HEK293T (cell line): ENCODE measurements around the gene PRSS2.
"Not testable (repeated sequence)": the region's sequence is repeated elsewhere in the genome, so short reads cannot be mapped to it uniquely, and the experiment has no call there.

Experiments used
- CTCF ChIA-PET: fragments of 350-600 bp; formaldehyde crosslinking; extraction: SDS; loops from one replicate; lab custom pipeline; 2021; ENCODE audit warnings: antibody characterized with exemption, inconsistent platforms; lab: Yijun Ruan, JAX
- POLR2A ChIA-PET: fragments of 350-600 bp; formaldehyde crosslinking; extraction: SDS; loops from one replicate; lab custom pipeline; 2020; ENCODE audit warnings: antibody characterized with exemption, inconsistent platforms; lab: Yijun Ruan, JAX
- DNase-seq: peaks from one replicate; pipeline ENCODE4 v3.0.0; 2012; ENCODE audit warnings: mixed read lengths; ENCODE audit errors: extremely low spot score
- ARNT ChIP-seq: fragments of 450-650 bp; IDR thresholded peaks from 2 replicates; pipeline ENCODE4 v1.6.1; 2017; ENCODE audit warnings: mild to moderate bottlenecking
- BHLHE40 ChIP-seq: fragments of 450-650 bp; IDR thresholded peaks from 2 replicates; pipeline ENCODE4 v1.6.1; 2016; ENCODE audit warnings: mild to moderate bottlenecking, moderate library complexity, borderline replicate concordance
- CTBP1 ChIP-seq: fragments of 450-650 bp; IDR thresholded peaks from 2 replicates; pipeline ENCODE4 v1.6.1; 2016; ENCODE audit warnings: borderline replicate concordance
- ELF4 ChIP-seq: fragments of 450-650 bp; IDR thresholded peaks from 2 replicates; pipeline ENCODE4 v1.6.1; 2017; ENCODE audit warnings: antibody characterized with exemption
- FOXA1 ChIP-seq: fragments of 450-650 bp; IDR thresholded peaks from 2 replicates; pipeline ENCODE4 v1.6.1; 2016; ENCODE audit warnings: mild to moderate bottlenecking
- FOXK2 ChIP-seq: fragments of 450-650 bp; IDR thresholded peaks from 2 replicates; pipeline ENCODE4 v1.6.1; 2016; ENCODE audit warnings: mild to moderate bottlenecking
- FOXM1 ChIP-seq: fragments of 450-650 bp; IDR thresholded peaks from 2 replicates; pipeline ENCODE4 v1.6.1; 2017; ENCODE audit warnings: mild to moderate bottlenecking, borderline replicate concordance
- HDGF ChIP-seq: fragments of 450-650 bp; IDR thresholded peaks from 2 replicates; pipeline ENCODE4 v1.6.1; 2017; ENCODE audit warnings: antibody characterized with exemption, borderline replicate concordance
- L3MBTL2 ChIP-seq: fragments of 450-650 bp; conservative IDR thresholded peaks from 2 replicates; pipeline ENCODE4 v1.6.1; 2016; ENCODE audit warnings: mild to moderate bottlenecking
- LEF1 ChIP-seq: fragments of 450-650 bp; IDR thresholded peaks from 2 replicates; pipeline ENCODE4 v1.6.1; 2017; ENCODE audit warnings: mild to moderate bottlenecking, borderline replicate concordance
- NFRKB ChIP-seq: fragments of 450-650 bp; IDR thresholded peaks from 2 replicates; pipeline ENCODE4 v1.6.1; 2016; ENCODE audit warnings: mild to moderate bottlenecking, moderate library complexity
- SP1 ChIP-seq: fragments of 450-650 bp; IDR thresholded peaks from 2 replicates; pipeline ENCODE4 v1.6.1; 2017
- SUZ12 ChIP-seq: fragments of 450-650 bp; IDR thresholded peaks from 2 replicates; pipeline ENCODE4 v1.6.1; 2016; ENCODE audit warnings: mild to moderate bottlenecking
- TARDBP ChIP-seq: fragments of 450-650 bp; IDR thresholded peaks from 2 replicates; pipeline ENCODE4 v1.6.1; 2016
- ZNF384 ChIP-seq: fragments of 450-650 bp; IDR thresholded peaks from 2 replicates; pipeline ENCODE4 v1.6.1; 2016
- TF ChIP-seq, protein P1 (sequence below): fragments of 450-650 bp; IDR thresholded peaks from 2 replicates; pipeline ENCODE4 v1.6.1; 2016

Gene PRSS2

DNA sequence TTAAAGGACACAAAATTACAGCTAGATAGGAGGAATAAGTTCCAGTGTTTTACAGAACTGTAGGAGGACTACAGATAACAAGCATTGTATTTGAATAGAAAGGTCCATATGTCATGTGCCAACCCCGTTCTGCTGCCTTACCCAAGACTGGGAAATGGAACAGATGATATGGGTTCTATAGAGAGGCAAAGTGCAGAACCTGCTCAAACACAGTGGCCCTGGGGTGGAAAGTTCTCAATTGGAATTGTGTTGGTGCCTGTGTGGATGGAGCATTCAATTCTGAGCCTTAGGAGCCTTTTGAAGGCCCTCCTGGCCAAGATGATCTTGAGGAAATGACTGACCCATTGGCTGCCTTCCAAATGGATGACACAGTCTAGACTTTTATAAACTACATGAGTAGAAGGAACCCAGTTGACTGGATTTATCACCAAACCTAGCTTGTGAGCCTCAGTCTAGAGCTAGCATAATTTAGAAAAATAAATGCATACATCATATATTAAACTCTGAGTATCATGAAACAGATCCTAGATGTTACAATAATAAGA is 25.6 kb upstream of the PRSS2 start:
- TF ChIP-seq ARNT (no peak), LEF1 (no peak), NFRKB (no peak), BHLHE40 (no peak), SP1 (no peak), FOXM1 (no peak), CTBP1 (no peak), HDGF (no peak), FOXK2 (no peak), FOXA1 (no peak)
- TF ChIP-seq, protein P1, sequence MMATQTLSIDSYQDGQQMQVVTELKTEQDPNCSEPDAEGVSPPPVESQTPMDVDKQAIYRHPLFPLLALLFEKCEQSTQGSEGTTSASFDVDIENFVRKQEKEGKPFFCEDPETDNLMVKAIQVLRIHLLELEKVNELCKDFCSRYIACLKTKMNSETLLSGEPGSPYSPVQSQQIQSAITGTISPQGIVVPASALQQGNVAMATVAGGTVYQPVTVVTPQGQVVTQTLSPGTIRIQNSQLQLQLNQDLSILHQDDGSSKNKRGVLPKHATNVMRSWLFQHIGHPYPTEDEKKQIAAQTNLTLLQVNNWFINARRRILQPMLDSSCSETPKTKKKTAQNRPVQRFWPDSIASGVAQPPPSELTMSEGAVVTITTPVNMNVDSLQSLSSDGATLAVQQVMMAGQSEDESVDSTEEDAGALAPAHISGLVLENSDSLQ, result no peak
- ChIA-PET CTCF (interaction anchor here (1.2 kb wide), 1 partner anchor 38 kb away, joined by 3 read pairs; no protein-coding TSS in a partner anchor), POLR2A (no interaction called here)
- no peak for DNase-seq

DNA sequence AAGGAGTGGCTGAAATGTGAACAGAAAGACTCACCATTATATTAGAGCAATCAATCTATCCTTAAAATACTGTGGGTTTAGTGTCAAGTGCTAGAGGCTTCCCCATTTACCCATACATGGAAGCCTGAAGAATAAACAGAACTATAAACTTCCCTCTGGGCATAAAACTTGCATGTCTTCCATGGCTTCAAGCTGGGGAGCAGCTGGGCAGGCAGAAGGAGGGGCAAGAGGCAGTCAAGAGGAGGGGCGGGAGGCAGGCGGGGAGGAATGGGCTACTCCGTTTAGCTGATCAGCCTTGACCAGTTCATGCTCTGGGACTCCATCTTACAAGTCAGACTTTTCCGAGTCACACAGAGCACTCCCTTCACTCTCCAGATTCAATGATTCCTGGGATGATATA is 25.0 kb upstream of the PRSS2 start:
- TF ChIP-seq FOXA1 (no peak), FOXM1 (no peak), NFRKB (no peak), ARNT (no peak), HDGF (no peak), ELF4 (no peak), LEF1 (no peak), ZNF384 (no peak), L3MBTL2 (no peak)
- TF ChIP-seq, protein P1, result no peak
- ChIA-PET POLR2A (no interaction called here), CTCF (interaction anchor here (1.2 kb wide), 1 partner anchor 37 kb away, joined by 3 read pairs; no protein-coding TSS in a partner anchor)
- no peak for DNase-seq

DNA sequence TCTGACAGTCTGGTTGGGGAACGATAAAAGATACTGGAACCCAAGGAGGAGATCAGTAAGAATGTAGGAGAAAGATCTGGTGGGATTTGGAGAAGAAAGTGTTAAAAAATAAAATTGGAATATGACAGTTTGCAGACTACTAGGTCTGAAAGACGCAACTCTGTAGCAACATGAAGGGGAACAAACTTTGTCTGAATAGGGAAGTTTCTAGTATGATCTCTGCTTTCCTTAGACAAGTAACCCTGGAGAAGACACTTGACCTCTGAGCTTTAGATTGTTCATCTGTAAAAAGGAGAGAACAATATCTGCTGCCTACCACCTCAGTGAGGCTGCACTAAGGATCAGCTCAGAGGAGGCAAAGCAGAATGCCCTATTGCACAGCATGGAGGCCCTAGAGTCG is 24.5 kb upstream of the PRSS2 start:
- POLR2A ChIA-PET, result no interaction called here

DNA sequence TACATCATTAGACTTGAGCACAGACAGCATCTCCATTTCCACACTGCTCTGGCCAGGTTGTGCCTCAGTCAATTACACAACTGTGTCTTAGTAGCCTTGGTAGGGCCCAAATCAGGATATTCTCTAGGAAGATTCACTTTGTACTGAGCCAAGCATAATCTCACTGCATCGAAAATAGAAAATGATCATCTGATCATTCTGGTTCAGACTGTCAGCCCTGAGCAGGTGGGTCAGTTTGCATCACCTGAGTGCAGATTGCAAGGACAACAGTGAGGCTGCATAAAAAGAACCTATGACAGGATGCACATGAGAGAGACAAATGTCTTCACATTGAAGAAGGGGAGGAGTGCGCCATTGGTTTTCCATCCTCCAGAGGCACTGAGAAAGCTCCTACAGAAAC is 22.4 kb upstream of the PRSS2 start:
- POLR2A ChIA-PET, CTCF ChIA-PET, DNase-seq: not testable (repeated sequence)

More for the DNA sequence above, 24.5 kb upstream of the PRSS2 start:
- CTCF ChIA-PET, result no interaction called here
- no peak for DNase-seq
- TF ChIP-seq NFRKB, result no peak

DNA sequence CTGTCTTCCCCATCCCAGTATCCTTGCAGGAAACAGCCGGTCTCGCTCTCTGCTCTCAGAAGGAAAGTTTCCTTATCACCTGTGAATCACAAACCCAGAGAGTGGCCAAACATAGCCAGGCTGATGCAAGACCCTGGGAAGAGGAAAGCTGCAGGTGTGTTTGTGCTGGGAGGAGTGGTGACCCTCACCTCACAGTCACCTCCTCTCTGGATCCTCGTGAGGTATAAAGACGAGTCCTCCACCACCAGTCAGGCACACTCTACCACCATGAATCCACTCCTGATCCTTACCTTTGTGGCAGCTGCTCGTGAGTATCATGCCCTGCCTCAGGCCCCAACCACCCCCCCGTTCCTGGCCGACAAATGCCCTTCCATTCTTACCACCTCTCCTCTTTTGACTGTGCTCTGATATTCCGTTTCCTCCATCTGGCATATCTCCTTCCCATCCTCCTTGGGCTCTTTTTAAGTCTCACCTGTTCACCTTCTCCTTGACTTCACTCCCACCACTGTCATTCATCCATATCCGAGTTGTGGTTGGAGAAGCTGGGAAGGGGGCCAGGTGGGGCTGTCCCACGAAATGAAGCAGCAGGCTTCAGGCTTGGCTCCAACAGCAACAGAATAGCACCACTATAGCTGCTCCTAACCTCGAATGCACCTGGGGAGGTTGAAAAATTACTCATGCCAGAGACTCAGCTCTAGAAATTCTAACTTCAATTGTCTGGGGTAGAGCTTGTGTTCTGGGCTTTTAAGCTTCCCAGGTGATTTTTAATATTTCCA is 21.4 kb upstream of the PRSS2 start, which contains the start of gene PRSS1:
Gene PRSS1, plus strand, starts transcription at position 255 of the 776 bp plus-strand sequence. Its CDS starts 13 bp downstream, at position 268.
- TF ChIP-seq SP1 (no peak), LEF1 (no peak), BHLHE40 (no peak), ZNF384 (no peak), FOXK2 (no peak), ELF4 (no peak), ARNT (no peak), L3MBTL2 (no peak), FOXA1 (no peak)
- ChIA-PET POLR2A (no interaction called here), CTCF (interaction anchor here (1.0 kb wide), 1 partner anchor 34 kb away, joined by 3 read pairs; no protein-coding TSS in a partner anchor)
- DNase-seq, result no peak

DNA sequence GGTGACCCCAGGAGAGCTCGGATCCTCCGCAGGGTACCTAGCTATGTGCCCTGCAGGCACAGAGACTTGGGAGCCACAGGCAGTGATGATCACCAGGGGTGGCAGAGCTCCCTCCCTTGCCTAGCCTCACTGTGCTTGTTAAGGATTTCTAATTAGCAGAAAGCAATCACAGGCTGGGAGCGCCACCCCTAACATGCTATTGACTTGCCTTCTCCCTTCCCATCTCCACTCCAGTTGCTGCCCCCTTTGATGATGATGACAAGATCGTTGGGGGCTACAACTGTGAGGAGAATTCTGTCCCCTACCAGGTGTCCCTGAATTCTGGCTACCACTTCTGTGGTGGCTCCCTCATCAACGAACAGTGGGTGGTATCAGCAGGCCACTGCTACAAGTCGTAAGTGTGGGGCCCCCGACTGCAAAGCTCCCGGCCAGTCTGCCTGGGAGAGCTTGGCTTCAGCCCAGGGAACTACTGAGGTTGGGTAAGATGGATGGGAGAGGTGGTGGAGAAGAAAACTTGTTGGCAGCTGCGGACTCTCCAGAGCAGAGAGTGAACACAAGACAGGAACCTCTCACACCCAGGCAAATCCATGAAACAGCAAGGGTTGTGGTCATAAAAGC is 20.3 kb upstream of the PRSS2 start:
- ChIA-PET CTCF (no interaction called here), POLR2A (no interaction called here)
- no peak for DNase-seq
- TF ChIP-seq TARDBP (no peak), L3MBTL2 (no peak), FOXK2 (no peak), FOXA1 (no peak), FOXM1 (no peak), CTBP1 (no peak), ELF4 (no peak), ZNF384 (no peak), LEF1 (no peak), BHLHE40 (no peak), HDGF (no peak), SUZ12 (no peak), ARNT (no peak)

DNA sequence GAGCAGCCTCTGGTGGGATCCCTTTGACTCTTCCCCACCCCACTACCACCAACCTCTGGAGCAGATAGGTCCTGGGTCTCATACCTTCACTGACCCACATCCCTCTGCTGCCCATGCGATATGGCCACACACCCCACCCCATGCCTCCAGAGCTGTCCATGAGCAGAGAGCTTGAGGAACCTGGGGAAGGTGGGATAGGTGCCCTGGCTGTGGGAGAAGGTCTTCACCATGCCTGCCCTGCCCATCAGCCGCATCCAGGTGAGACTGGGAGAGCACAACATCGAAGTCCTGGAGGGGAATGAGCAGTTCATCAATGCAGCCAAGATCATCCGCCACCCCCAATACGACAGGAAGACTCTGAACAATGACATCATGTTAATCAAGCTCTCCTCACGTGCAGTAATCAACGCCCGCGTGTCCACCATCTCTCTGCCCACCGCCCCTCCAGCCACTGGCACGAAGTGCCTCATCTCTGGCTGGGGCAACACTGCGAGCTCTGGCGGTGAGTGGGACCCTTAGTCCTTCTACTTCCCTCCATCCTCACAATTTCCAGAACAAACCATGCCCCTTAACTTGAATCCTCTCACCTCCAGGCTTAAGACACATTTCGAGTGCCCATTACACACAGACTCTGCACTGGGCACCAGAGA is 19.1 kb upstream of the PRSS2 start:
- CTCF ChIA-PET, DNase-seq, POLR2A ChIA-PET: not testable (repeated sequence)
